GM06990 (cell line): Measurements from ENCODE around the gene ATG9B.

Source experiments
- DNase-seq: peaks from one replicate; pipeline ENCODE4 v3.0.0-alpha.2; 2011; ENCODE audit not compliant: insufficient read length; ENCODE audit errors: extremely low read depth
- H3K27me3 ChIP-seq: replicated peaks from 2 replicates; pipeline ENCODE4 v1.6.0; 2011; ENCODE audit warnings: low read length; ENCODE audit not compliant: control insufficient read depth, insufficient read depth
- H3K36me3 ChIP-seq: 2 replicates; pipeline ENCODE4 v1.5.1; 2011; ENCODE audit warnings: low read length; ENCODE audit not compliant: control insufficient read depth, insufficient read depth
- H3K4me3 ChIP-seq: replicated peaks from 2 replicates; pipeline ENCODE4 v1.5.1; 2011; ENCODE audit warnings: low read depth, mild to moderate bottlenecking, control low read depth, low read length
- CTCF ChIP-seq: IDR thresholded peaks from 2 replicates; pipeline ENCODE4 v1.5.1; 2011; ENCODE audit warnings: low read length, control low read depth, mild to moderate bottlenecking, inconsistent platforms; ENCODE audit not compliant: insufficient read depth, poor library complexity, severe bottlenecking

The ATG9B gene

GRCh38 chr7:151005566-151005965, 18.7 kb downstream of the ATG9B start:
- Histone ChIP-seq H3K36me3 (no peaks in the 10 kb centered on the region), H3K27me3 (no peaks in the 10 kb centered on the region), H3K4me3 (no peak overlapping the region)
- no peak for DNase-seq
- TF ChIP-seq CTCF: no peak

GRCh38 chr7:151003572-151003971, 20.7 kb downstream of the ATG9B start:
- H3K27me3 ChIP-seq: no peaks in the 10 kb centered on the region
- no peak for TF ChIP-seq CTCF
- DNase-seq: no peak

GRCh38 chr7:151001546-151001945, 22.7 kb downstream of the ATG9B start:
- no peak for DNase-seq
- Histone ChIP-seq H3K4me3 (no peak overlapping the region), H3K27me3 (no peaks in the 10 kb centered on the region; the same call in 1 of the 2 replicates), H3K36me3 (no peaks in the 10 kb centered on the region)
- TF ChIP-seq CTCF: no peak

More at GRCh38 chr7:151003572-151003971, 20.7 kb downstream of the ATG9B start:
- no peak overlapping the region for H3K4me3 ChIP-seq
- no peaks in the 10 kb centered on the region for H3K36me3 ChIP-seq

- no peak for DNase-seq
- no peak overlapping the region for H3K4me3 ChIP-seq
- TF ChIP-seq CTCF: no peak
- H3K27me3 ChIP-seq: no peaks in the 10 kb centered on the region; the same call in 1 of the 2 replicates
- no peaks in the 10 kb centered on the region for H3K36me3 ChIP-seq
Observed at GRCh38 chr7:151000897-151001495, 23.3 kb downstream of the ATG9B start.

- no peaks in the 10 kb centered on the region; the same call in 1 of the 2 replicates for H3K27me3 ChIP-seq
- no peak for TF ChIP-seq CTCF
- H3K4me3 ChIP-seq: no peak overlapping the region
- no peaks in the 10 kb centered on the region for H3K36me3 ChIP-seq
- no peak for DNase-seq
Observed at GRCh38 chr7:150999497-151000230, 24.6 kb downstream of the ATG9B start.
